Activated CD4-positive, alpha-beta T cell treated with anti-CD3 and anti-CD28 coated beads, Interleukin-2, amount 50 U/mL, for 1 hour (primary cell): Measurements from ENCODE around the gene B2M.
"Not testable (repeated sequence)": the region's sequence is repeated elsewhere in the genome, so short reads cannot be mapped to it uniquely, and the experiment has no call there.

Experiments
- DNase-seq: peaks from one replicate; pipeline ENCODE4 v3.0.0-alpha.2; 2020

B2M gene

GRCh38 chr15:44700676-44701075, 10.6 kb upstream of the B2M start:
- not testable (repeated sequence) for DNase-seq

- DNase-seq = no peak
These were observed 5.3 kb upstream of the B2M start for GRCh38 chr15:44705986-44706385.

DNA sequence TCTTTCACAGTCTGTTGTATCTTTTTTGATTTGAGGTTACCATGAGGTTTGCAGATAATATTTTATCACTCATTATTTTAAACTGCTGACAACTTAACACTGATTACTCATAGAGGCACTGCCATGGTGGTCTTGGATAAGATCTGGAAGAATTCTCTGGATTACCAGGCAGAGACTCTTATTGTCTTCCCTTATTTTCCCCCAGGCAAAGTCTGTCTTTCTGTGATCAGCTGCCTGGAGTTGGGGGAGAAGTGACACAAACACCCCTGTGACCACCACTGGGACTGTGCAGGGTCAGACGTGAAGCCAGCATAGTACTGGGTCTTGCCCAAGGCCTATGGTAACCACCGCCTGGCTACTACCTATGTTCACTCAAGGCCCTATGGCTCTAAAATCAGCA, 4.9 kb upstream of the B2M start:
- no peak for DNase-seq

DNA sequence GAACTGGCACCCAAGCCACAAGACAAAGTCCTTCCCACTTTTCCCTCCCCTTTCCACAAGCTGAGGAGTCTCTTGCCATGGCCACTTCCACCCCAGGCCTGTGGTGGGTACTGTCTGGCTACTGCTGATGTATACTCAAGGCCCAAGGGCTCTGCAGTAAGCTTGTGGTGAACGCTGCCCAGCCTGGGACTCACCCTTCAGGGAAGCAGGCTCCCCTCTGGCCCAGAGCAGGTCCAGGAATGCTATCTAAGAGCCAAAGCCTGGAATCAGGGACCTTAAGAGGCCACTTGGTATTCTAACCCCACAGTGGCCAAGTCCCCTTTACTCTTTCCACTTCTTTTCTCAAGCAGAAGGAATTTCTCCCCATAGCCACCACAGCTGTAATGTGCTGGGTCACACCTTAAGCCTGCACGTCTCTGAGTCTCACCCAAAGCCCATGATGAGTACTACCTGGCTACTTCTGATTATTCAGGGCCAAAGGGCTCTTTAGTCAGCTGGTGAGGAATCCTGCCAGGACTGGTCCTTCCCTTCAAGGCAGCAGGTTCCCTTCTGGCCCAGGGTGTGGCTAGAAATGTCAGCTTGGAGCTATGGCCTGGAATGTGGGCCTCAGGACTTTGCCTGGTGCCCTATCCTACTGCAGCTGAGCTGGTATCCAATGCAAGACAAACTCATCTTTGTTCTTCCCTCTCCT, 4.2 kb upstream of the B2M start:
- no peak for DNase-seq

- no peak for DNase-seq
These were observed 851 bp upstream of the B2M start for GRCh38 chr15:44710236-44711095.

- DNase-seq = peak; percentile 51
These were observed 527 bp downstream of the B2M start for GRCh38 chr15:44711743-44712345.

DNA sequence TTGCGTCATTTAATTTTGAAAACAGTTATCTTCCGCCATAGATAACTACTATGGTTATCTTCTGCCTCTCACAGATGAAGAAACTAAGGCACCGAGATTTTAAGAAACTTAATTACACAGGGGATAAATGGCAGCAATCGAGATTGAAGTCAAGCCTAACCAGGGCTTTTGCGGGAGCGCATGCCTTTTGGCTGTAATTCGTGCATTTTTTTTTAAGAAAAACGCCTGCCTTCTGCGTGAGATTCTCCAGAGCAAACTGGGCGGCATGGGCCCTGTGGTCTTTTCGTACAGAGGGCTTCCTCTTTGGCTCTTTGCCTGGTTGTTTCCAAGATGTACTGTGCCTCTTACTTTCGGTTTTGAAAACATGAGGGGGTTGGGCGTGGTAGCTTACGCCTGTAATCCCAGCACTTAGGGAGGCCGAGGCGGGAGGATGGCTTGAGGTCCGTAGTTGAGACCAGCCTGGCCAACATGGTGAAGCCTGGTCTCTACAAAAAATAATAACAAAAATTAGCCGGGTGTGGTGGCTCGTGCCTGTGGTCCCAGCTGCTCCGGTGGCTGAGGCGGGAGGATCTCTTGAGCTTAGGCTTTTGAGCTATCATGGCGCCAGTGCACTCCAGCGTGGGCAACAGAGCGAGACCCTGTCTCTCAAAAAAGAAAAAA, 1.2 kb downstream of the B2M start:
- peak; percentile 45 for DNase-seq

DNA sequence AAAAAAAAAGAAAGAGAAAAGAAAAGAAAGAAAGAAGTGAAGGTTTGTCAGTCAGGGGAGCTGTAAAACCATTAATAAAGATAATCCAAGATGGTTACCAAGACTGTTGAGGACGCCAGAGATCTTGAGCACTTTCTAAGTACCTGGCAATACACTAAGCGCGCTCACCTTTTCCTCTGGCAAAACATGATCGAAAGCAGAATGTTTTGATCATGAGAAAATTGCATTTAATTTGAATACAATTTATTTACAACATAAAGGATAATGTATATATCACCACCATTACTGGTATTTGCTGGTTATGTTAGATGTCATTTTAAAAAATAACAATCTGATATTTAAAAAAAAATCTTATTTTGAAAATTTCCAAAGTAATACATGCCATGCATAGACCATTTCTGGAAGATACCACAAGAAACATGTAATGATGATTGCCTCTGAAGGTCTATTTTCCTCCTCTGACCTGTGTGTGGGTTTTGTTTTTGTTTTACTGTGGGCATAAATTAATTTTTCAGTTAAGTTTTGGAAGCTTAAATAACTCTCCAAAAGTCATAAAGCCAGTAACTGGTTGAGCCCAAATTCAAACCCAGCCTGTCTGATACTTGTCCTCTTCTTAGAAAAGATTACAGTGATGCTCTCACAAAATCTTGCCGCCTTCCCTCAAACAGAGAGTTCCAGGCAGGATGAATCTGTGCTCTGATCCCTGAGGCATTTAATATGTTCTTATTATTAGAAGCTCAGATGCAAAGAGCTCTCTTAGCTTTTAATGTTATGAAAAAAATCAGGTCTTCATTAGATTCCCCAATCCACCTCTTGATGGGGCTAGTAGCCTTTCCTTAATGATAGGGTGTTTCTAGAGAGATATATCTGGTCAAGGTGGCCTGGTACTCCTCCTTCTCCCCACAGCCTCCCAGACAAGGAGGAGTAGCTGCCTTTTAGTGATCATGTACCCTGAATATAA, 2.0 kb downstream of the B2M start:
- DNase-seq = no peak

DNA sequence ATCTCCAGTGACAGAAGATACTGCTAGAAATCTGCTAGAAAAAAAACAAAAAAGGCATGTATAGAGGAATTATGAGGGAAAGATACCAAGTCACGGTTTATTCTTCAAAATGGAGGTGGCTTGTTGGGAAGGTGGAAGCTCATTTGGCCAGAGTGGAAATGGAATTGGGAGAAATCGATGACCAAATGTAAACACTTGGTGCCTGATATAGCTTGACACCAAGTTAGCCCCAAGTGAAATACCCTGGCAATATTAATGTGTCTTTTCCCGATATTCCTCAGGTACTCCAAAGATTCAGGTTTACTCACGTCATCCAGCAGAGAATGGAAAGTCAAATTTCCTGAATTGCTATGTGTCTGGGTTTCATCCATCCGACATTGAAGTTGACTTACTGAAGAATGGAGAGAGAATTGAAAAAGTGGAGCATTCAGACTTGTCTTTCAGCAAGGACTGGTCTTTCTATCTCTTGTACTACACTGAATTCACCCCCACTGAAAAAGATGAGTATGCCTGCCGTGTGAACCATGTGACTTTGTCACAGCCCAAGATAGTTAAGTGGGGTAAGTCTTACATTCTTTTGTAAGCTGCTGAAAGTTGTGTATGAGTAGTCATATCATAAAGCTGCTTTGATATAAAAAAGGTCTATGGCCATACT, 4.0 kb downstream of the B2M start:
- no peak for DNase-seq

DNA sequence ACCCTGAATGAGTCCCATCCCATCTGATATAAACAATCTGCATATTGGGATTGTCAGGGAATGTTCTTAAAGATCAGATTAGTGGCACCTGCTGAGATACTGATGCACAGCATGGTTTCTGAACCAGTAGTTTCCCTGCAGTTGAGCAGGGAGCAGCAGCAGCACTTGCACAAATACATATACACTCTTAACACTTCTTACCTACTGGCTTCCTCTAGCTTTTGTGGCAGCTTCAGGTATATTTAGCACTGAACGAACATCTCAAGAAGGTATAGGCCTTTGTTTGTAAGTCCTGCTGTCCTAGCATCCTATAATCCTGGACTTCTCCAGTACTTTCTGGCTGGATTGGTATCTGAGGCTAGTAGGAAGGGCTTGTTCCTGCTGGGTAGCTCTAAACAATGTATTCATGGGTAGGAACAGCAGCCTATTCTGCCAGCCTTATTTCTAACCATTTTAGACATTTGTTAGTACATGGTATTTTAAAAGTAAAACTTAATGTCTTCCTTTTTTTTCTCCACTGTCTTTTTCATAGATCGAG, 4.5 kb downstream of the B2M start:
- DNase-seq = no peak

DNA sequence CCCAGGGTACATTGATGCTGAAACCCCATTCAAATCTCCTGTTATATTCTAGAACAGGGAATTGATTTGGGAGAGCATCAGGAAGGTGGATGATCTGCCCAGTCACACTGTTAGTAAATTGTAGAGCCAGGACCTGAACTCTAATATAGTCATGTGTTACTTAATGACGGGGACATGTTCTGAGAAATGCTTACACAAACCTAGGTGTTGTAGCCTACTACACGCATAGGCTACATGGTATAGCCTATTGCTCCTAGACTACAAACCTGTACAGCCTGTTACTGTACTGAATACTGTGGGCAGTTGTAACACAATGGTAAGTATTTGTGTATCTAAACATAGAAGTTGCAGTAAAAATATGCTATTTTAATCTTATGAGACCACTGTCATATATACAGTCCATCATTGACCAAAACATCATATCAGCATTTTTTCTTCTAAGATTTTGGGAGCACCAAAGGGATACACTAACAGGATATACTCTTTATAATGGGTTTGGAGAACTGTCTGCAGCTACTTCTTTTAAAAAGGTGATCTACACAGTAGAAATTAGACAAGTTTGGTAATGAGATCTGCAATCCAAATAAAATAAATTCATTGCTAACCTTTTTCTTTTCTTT, 5.8 kb downstream of the B2M start:
- DNase-seq = no peak

DNA sequence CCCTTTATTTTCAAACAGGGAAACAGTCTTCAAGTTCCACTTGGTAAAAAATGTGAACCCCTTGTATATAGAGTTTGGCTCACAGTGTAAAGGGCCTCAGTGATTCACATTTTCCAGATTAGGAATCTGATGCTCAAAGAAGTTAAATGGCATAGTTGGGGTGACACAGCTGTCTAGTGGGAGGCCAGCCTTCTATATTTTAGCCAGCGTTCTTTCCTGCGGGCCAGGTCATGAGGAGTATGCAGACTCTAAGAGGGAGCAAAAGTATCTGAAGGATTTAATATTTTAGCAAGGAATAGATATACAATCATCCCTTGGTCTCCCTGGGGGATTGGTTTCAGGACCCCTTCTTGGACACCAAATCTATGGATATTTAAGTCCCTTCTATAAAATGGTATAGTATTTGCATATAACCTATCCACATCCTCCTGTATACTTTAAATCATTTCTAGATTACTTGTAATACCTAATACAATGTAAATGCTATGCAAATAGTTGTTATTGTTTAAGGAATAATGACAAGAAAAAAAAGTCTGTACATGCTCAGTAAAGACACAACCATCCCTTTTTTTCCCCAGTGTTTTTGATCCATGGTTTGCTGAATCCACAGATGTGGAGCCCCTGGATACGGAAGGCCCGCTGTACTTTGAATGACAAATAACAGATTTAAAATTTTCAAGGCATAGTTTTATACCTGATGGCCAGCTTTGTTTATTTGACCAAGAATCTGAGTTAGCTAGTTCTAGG, 7.0 kb downstream of the B2M start:
- DNase-seq = no peak

GRCh38 chr15:44718927-44719292, 7.6 kb downstream of the B2M start:
- DNase-seq = no peak

DNA sequence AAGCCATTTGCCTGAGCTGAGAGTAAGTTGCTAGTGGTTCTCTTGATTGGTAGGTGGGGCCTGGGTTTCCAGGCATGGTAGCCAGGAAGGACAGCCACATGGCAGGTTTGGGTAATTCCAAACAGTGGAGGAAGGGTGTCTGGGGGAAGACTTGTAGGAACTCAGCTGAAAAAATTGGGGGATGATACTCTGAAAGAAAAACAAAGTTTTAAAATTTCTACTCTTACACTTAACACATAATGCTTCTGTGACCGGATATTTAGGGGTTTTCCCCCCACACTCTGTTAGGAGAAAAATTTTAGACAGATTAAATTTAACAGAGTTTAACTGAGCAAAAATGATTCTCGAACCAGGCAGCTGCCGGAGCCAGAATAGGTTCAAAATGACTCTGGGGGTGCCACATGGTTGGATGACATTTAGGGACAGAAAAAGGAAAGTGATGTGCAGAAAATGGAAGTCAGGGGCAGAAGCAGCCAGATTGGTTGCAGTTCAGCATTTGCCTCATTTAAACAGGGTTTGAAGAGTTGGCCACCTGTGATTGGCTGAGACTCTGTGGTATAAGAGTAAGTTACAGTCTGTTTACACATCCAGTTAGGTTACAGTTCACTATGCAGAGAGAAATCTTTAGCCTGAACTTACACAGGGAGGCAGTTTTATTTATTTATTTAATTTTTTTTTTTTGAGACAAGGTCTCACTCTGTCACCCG, 8.1 kb downstream of the B2M start:
- peak; percentile 48 for DNase-seq

DNA sequence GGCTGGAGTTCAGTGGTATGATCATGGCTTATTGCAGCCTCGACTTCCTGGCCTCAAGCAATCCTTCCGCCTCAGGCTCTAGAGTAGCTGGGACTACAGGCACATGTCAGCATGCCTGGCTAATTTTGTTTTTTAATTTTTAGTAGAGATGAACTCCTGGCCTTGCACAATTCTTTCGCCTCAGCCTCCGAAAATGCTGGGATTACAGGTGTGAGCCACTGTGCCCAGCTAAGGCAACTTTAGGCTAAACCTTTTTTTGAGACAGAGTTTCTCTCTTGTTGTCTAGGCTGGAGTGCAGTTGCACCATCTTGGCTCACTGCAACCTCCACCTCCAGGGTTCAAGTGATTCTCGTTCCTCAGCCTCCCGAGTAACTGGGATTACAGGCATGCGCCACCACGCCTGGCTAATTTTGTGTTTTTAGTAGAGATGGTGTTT, 8.7 kb downstream of the B2M start:
- DNase-seq = not testable (repeated sequence)

DNA sequence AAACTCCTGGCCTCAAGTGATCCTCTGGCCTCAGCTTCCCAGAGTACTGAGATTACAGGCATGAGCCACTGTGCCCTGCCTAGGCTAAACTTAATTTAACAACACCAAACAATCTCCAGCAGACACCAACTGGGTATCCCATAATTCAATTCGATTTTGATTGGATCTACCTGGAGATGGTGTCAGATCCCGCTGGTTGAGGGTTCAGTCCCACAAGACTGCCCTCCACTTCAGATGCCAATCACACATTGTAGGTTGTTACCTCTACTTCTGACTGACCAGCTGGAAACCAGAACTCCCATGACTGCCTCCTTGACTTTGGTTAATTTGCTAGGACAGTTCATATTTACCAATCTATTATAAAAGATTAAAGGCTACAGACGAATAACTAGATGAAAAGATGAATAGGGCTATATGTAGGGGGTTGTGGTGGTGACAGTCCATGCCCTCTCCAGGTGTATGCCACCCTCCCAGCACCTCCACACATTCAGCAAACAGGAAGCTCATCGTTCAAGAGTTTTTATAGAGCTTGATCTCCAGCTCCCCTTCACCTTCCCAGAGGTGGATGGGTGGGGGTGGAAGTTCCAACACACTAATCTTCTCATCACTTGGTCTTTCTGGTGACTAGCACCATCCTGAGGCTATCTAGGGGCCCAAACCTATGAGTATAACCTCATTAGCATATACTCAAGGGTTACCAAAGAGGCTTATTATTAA, 9.3 kb downstream of the B2M start:
- DNase-seq = no peak

DNA sequence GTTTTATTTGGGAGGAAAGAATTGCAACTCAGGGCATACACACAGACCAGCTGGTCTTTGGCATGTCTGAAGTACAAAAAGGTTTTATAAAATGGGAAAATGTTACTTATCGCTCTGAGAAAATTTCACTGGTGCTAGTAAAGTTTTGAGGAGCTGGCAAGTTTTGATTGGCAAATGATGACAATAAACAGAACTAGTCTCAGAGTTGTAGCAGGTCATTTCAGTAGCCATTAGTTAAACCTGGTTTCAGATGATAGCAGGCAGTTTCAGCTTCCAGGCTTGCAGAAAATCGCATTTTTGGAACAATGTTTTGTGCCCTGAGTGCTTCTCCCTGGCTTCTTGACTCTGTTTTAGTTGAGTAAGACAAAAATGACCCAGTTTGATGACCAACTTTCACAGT, 10.7 kb downstream of the B2M start:
- DNase-seq = no peak

GRCh38 chr15:44726136-44726535, 14.8 kb downstream of the B2M start:
- DNase-seq = no peak
